GM19035 (cell line): ENCODE measurements around the gene ASNSD1.
A peak's percentile ranks its signal among the peaks of the same experiment; 100 is the strongest.

Experiments used
- ATAC-seq: cut with Tn5 transposase; IDR thresholded peaks from one replicate; pipeline ENCODE4 v1.9.1; 2021; ENCODE audit not compliant: unreplicated experiment

The ASNSD1 gene

DNA sequence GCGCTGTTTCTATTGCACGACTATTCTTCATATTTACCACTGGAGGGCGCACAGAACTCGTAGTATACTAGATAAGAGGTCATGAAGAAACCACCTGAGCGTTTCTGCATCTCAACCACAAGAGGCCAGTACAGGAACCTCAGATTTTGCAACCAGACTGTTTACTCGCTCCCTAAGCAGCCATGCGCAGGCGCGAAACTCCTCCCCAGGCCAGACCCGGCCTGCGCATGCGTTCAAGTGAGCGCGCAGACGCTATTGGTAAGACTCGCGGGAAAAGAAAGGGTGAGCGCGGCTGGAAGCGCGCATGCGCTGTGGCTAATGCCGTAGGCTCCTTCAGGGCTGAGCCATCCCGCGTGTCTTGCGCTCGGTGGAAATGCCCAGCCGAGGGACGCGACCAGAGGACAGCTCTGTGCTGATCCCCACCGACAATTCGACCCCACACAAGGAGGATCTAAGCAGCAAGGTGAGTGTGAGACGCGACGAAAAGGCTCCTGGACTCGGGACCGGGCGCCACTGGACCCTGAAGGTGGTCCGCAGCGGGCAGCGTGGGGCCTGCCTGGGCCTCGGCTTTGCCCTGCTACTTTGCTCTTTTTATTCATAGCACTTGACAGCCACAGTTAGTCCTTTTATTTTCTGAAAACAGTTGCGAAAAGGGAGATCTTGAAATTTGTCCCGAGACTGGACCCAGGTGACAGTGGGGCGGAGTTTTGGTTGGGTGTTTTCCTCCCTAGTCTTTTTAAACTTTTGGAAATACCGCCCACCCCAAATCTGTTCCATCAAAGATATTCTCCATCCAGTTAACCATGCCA lies at the start of gene ASNSD1:
TSS of gene ASNSD1 (plus strand) at position 312 of the 809 bp plus-strand sequence. CDS start 4,674 bp downstream, outside the sequence.
- peak; percentile 96 for ATAC-seq

DNA sequence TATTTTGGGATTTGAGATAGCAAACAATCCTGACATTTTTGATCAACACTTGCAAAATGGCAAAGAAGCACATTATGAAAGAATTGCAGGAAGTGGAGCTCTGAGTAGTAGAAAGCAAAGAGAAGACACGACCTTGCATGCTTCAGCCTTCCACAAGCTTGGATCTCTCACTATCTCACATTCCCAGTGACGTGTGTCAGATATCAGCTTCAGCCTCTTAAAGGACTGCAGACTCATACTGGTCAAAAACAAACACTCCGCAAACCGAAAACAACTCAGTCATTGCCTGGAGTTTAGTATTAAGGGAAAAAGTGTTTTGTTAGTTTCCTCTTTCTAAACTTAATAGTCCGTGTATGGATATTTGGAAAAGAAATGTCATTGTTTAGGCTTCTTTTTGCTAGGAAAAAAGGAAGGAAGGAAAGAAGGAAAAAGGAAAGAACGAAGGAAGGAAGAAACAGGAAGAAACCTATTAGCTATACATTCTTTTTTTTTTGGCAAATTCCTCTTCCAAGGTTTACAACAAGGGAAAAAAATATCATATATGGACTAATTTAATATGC lies 48.1 kb upstream of the ASNSD1 start:
- ATAC-seq, result no peak

DNA sequence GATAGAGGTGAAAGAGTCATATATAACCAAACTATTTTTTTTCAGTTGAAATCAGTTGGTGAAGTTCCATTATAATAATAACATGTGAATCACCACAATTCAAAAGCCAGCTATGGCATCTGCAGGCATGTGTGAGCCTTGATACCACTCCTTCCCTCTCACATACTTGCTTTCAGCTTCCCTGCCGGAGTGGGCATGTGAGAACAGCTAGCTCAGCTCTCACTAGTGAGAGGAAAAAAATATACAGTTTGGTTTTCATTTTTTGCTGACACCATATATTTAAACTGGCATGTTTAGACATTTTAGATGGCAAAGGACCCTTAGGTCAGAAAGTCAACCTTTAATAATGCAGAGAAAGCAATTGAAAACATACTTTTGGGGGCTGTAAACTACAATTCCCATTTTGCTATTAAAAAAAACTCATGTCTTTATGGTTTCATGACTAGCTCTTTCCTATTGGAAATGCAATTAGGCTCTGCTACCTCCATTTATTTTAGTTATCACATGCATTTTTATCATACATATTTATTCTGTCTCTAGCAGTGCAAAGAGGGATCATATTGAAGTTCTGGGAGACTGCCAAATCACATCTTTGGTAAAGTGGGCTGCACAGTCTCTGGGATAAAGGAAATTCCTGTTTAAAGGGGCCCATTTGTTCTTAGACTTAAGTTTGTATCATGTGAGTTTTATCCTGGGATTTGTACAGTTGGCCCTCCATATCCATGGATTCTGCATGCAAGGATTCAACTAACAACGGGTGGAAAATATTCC lies 47.4 kb upstream of the ASNSD1 start:
- ATAC-seq, result no peak

DNA sequence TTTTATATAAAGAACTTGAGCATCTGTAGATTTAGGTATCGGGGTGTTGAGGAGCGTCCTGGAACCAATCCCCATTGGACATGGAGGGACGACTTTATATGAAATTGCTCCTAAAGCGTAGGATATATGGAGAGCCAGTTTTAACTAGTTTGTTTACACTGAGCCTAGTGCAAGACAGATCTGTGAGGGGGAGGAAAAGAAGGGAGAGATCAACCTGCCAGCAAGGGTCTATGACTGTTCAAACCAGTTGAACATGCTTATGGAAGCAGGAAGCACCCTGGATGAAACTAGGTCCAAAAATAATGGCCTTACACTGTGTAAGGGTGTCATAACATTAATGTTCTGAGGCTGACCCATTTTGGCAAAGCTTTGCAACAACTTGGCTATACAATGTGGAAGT lies 46.7 kb upstream of the ASNSD1 start:
- ATAC-seq, result no peak

- no peak for ATAC-seq
These were observed 43.1 kb upstream of the ASNSD1 start for GRCh38 chr2:189618197-189618596.

DNA sequence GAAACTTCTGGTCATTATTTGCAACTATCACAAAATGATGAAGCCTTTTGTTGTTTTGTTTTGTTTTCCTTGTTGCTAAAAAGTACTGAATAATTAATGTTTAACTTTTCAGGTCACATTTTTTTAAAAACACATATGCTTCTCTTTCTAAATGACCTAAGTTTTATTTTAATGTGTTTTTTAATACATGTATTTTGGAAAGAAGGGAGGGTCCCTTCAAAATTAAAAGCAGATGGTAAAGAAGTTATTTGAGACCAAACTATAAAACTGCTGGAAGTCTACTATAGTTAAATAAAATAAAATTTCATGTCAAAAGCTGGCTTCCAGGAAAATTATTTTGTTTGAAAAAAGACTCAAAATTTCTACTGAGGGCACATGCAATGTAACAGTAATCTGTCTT lies 39.5 kb upstream of the ASNSD1 start:
- ATAC-seq, result no peak

DNA sequence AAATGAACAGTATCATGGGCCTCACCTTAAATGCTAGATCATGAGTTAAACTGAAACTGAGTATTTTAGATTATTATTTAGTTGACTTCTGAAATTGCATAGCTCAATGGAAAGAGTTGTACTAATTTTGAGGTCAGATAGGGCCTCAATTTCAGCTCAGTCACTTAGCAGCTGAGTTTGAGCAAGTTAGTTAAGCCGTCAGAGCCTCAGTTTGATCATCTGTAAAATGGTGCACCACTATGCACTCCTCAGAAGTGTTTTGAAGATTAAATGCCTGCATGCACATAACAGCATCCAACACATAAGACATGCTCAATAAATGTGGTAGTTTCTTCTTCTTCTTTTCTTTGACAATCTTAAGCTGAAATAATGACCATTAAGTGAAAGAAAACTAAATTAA lies 38.2 kb upstream of the ASNSD1 start:
- ATAC-seq, result no peak

DNA sequence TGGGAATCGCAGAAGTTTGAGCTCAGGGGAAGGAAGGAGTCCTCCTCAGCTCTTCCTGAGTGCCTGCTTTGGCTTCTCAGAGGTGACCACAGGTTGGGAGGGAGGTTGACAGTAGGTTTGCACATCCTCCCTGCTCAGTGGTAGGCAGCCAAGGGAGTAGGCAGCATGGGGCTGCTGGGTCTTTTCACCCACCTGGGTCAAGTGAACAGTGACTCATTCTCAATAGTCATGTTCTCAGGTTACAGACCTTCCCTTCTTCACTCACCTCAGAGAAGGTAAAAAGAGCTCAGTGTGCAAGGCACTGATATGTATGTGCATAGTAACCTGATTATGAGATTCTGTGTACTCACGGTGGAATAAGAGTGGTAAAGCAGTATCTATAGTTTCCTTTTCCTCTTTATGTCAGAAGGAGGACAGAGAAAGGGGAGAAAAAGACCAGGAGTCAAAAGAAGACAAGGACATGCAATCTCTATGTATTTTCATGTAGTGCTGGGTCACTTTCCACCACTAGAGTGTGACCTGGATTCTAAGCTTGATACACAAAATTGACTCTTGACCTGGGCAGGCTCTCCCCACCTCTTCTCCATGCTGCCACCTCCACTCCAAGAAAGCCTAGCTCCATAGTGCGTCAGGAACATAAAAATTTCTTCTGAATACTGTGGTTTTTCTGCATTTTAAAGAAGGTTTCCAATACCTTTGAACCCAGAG lies 36.5 kb upstream of the ASNSD1 start:
- ATAC-seq, result no peak

- ATAC-seq, result no peak
These were observed 35.6 kb upstream of the ASNSD1 start for GRCh38 chr2:189625636-189626035.

DNA sequence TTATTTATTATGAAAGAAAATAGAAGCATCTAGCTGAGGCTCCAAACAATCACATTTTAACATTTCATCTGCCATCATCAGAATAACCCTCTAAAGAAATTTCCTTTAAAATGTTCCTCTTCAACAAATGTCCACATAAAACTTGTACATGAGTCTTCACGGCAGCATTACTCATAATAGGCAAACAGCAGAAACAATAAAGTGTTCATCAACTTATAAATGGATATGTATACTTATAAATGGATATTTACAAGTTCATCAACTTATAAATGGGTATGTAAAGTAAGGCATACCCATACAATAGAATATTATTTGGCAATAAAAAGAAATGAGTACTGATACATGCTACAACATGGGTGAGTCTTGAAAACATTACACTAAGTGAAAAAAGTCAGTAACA lies 33.5 kb upstream of the ASNSD1 start:
- ATAC-seq, result no peak

DNA sequence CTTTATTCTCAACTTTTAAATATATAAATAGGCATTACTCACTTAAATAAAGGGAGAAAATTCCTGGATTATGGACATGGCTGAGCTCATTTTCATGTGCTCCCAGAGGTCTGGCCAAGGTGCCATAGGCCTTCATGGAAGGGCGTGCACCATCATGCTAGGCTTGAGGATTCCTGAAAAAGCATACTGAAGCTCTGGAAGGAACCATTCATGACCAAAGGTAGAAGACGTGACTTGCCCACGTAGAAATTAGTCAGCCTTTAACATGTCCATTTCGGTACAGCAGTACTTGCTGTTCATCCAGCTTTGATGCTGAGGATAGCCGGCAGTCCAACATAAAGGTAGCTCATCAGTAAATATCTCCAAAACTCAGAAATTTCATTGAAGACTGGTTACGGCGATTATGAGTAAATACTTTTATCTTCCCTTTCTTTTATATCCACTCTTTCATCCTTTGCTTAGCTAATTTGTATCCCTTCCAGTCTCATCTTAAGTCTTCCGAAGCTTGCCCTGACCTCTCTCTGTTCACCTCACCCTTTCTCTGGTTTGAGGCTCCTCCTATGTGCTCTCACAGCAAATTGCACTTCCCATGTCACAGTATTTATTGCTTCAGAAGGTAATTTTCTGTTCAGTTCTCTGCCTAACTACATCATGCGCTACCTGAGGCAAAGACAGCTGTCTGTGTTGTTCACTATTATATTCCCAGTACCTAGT lies 32.3 kb upstream of the ASNSD1 start:
- no peak for ATAC-seq

GRCh38 chr2:189629531-189630453 lies 31.5 kb upstream of the ASNSD1 start:
- no peak for ATAC-seq

GRCh38 chr2:189631849-189632248 lies 29.4 kb upstream of the ASNSD1 start:
- no peak for ATAC-seq

DNA sequence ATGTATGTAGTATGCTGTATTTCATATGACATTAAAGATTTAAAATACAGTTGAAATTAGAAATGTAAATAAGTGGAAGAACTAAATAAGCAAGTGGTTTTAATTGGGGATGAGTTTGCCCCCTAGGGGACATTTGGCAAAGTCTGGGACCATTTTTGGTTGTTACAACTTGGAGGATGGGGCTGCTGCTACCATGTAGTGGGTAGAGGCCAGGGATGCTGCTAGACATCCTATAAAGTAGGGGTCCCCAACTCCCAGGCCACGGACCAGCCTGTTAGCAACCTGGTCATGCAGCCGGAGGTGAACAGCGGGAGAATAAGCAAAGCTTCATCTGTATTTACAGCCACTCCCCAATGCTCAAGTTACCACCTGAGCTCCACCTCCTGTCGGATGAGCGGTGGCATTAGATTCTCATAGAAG lies 27.9 kb upstream of the ASNSD1 start:
- no peak for ATAC-seq

- ATAC-seq, result no peak
These were observed 25.9 kb upstream of the ASNSD1 start for GRCh38 chr2:189635353-189635752.

GRCh38 chr2:189638301-189639006 lies 22.8 kb upstream of the ASNSD1 start:
- ATAC-seq, result no peak

- no peak for ATAC-seq
These were observed 22.2 kb upstream of the ASNSD1 start for GRCh38 chr2:189639007-189639609.

DNA sequence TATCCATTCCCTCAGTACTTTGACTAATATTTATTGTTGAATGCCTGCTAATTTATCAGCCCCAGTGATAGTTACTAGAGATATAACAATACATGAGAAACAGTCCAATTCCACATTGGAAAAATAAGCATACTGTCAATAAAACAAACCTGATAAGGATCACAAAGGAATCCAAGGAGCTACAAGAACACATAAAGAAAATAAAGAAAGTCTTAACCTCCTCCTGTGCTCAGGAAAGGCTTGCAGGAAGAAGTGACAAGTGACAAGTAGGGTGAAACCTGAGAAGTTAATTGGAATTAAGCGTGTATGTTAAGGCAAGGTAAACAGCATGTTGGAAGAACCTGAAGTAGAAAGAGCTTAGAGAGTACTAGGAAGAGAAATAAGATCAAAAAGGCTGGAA lies 20.3 kb upstream of the ASNSD1 start:
- no peak for ATAC-seq

DNA sequence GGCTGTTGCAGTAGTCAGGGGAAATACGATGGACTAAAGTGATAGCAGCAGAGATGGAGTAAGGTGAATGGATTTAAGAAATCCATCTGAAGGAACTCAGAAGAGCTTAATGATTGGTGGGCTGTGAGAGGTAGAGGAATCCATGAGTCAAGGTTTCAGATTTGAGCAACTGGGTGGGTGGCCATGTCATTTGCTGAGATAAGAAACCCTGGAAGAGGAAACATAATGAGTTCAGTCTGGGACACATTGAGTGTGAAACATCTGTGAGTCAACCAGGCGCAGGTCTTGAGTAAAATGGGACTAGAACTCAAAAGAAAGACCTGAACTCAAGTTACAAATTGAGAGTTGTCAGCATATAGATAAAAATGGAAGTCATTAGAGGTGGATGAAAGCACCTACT lies 19.7 kb upstream of the ASNSD1 start:
- ATAC-seq, result no peak
